ENCODE measurements around the gene CPT1C.

GRCh38 chr19:49658139-49658517 is 32.8 kb upstream of the CPT1C start:
- TF ChIP-seq POLR2A (IDR thresholded peaks at IDR 0.05) (no peak), POLR2AphosphoS5 (IDR thresholded peaks at IDR 0.05) (no peak), CTCF (IDR thresholded peaks at IDR 0.05) (no peak), EP300 (IDR thresholded peaks at IDR 0.05) (no peak)

All from upper lobe of left lung (tissue), 4 donors.